Endodermal cell (in vitro differentiated cells): Measurements from ENCODE around the gene PPP1R3E. TPM values are rescaled to one million over a fixed set of nuclear protein-coding genes. Genes with fewer than 3 reads are reported as not detected.
A peak's percentile ranks its signal among the peaks of the same experiment; 100 is the strongest.

Experiments used
- DNase-seq: peaks from one replicate; pipeline ENCODE4 v3.0.0-alpha.2; 2017
- H3K27ac ChIP-seq: 2 replicates; pipeline ENCODE4 v1.5.1; 2013; ENCODE audit warnings: mild to moderate bottlenecking, low read depth, low read length, moderate library complexity
- H3K27me3 ChIP-seq: 2 replicates; pipeline ENCODE4 v1.6.1; 2013; ENCODE audit warnings: mild to moderate bottlenecking, low read length, moderate library complexity; ENCODE audit not compliant: insufficient read depth, control insufficient read depth, poor library complexity, severe bottlenecking
- H3K36me3 ChIP-seq: 2 replicates; pipeline ENCODE4 v1.7.0; 2013; ENCODE audit warnings: mild to moderate bottlenecking, low read length, moderate library complexity; ENCODE audit not compliant: control insufficient read depth, insufficient read depth
- H3K4me1 ChIP-seq: one replicate; pipeline ENCODE4 v1.7.0; 2013; ENCODE audit warnings: low read length; ENCODE audit not compliant: control insufficient read depth, insufficient read depth
- H3K4me3 ChIP-seq: 2 replicates; pipeline ENCODE4 v1.5.1; 2013; ENCODE audit warnings: mild to moderate bottlenecking, low read length, moderate library complexity
- H3K9ac ChIP-seq: 2 replicates; pipeline ENCODE4 v1.6.1; 2013; ENCODE audit warnings: mild to moderate bottlenecking, low read length, moderate library complexity; ENCODE audit not compliant: poor library complexity, severe bottlenecking; ENCODE audit errors: extremely low read depth
- H3K9me3 ChIP-seq: 2 replicates; pipeline ENCODE4 v1.6.1; 2013; ENCODE audit warnings: mild to moderate bottlenecking, low read length, moderate library complexity; ENCODE audit not compliant: control insufficient read depth
- H3K27ac Mint-ChIP-seq: 2 replicates; pipeline ENCODE4 v1.8.0; 2020; ENCODE audit warnings: mixed read lengths
- H3K27me3 Mint-ChIP-seq: 2 replicates; pipeline ENCODE4 v1.8.0; 2021; ENCODE audit warnings: mild to moderate bottlenecking, mixed read lengths; ENCODE audit not compliant: insufficient read depth
- H3K36me3 Mint-ChIP-seq: 2 replicates; pipeline ENCODE4 v1.8.0; 2020; ENCODE audit warnings: low read depth, mixed read lengths
- H3K4me1 Mint-ChIP-seq: 2 replicates; pipeline ENCODE4 v1.8.0; 2020; ENCODE audit warnings: mixed read lengths
- H3K4me3 Mint-ChIP-seq: 2 replicates; pipeline ENCODE4 v1.8.0; 2020; ENCODE audit warnings: mild to moderate bottlenecking, moderate library complexity, mixed read lengths
- H3K9me3 Mint-ChIP-seq: 2 replicates; pipeline ENCODE4 v1.8.0; 2020; ENCODE audit warnings: mild to moderate bottlenecking, mixed read lengths
- CTCF ChIP-seq: fragments of 200-600 bp; sonication (generic); conservative IDR thresholded peaks from 2 replicates; pipeline ENCODE4 v1.5.0; 2021; ENCODE audit warnings: antibody characterized with exemption, mild to moderate bottlenecking
- whole genome bisulfite sequencing, 2 experiments: methylation state at CpG; one replicate each; pipeline versions ENCODE4 v1.1.5 to v1.1.7; 2013; ENCODE audit warnings: missing lambda C conversion rate in 2 of 2, mixed read lengths in 1 of 2; ENCODE audit not compliant: insufficient coverage in 1 of 2, insufficient read length in 1 of 2; 5-methylcytosine and 5-hydroxymethylcytosine counted together
- total RNA-seq, 2 donors: library from RNA; stranded (reverse); fragmentation: NEBNext Ultra II Directional in 1 of 2; extraction: Animal tissue kit (Norgen Biotek cat#: 25700) in 1 of 2; gene quantifications; 2 replicates in 1 of 2; 3 replicates in 1 of 2; pipeline ENCODE4 v1.2.1, GENCODE V29; 2021

Gene PPP1R3E
- total RNA-seq, 2 donors from 2014 or later: 5.7 to 6.5 TPM

GRCh38 chr14:23319746-23320583, 17.3 kb upstream of the PPP1R3E start:
- Histone ChIP-seq H3K36me3 (peaks cover 40% of the 10 kb centered on the region), H3K9me3 (no peaks in the 10 kb centered on the region), H3K4me1 (peaks cover 6% of the 10 kb centered on the region), H3K9ac (peak overlapping the region; percentile 52), H3K27me3 (no peaks in the 10 kb centered on the region), H3K4me3 (peak overlapping the region; percentile 76), H3K27ac (peak overlapping the region; percentile 85)
- Mint-ChIP-seq H3K4me1 (peaks cover 10% of the 10 kb centered on the region), H3K27ac (peak overlapping the region; percentile 98), H3K9me3 (no peaks in the 10 kb centered on the region), H3K27me3 (no peaks in the 10 kb centered on the region), H3K36me3 (peaks cover 45% of the 10 kb centered on the region), H3K4me3 (peak overlapping the region; percentile 98)
- peak; percentile 48 for DNase-seq
- WGBS, 2 experiments: 94 to 98% methylated on average over 7 to 17 of the region's 17 CpGs
- no peak for TF ChIP-seq CTCF

- Histone ChIP-seq H3K9me3 (no peaks in the 10 kb centered on the region), H3K27me3 (no peaks in the 10 kb centered on the region), H3K9ac (no peak overlapping the region), H3K4me1 (peaks cover 2% of the 10 kb centered on the region), H3K4me3 (no peak overlapping the region), H3K36me3 (peaks cover 37% of the 10 kb centered on the region), H3K27ac (no peak overlapping the region)
- TF ChIP-seq CTCF: no peak
- Mint-ChIP-seq H3K9me3 (no peaks in the 10 kb centered on the region), H3K27ac (no peak overlapping the region), H3K4me3 (no peak overlapping the region), H3K4me1 (peaks cover 1% of the 10 kb centered on the region), H3K27me3 (no peaks in the 10 kb centered on the region), H3K36me3 (peaks cover 38% of the 10 kb centered on the region)
- no peak for DNase-seq
- WGBS, 2 experiments: 86 to 96% methylated on average over 4 of the region's 5 CpGs
Measured at GRCh38 chr14:23316300-23316699, 13.6 kb upstream of the PPP1R3E start.

- H3K27ac ChIP-seq: no peak overlapping the region
- H3K9me3 ChIP-seq: no peaks in the 10 kb centered on the region
- TF ChIP-seq CTCF: no peak
- no peak overlapping the region for H3K4me3 Mint-ChIP-seq
- no peak overlapping the region for H3K27ac Mint-ChIP-seq
- peaks cover 15% of the 10 kb centered on the region for H3K4me1 Mint-ChIP-seq
- H3K36me3 ChIP-seq: peaks cover 57% of the 10 kb centered on the region
- H3K27me3 Mint-ChIP-seq: no peaks in the 10 kb centered on the region
- H3K9me3 Mint-ChIP-seq: no peaks in the 10 kb centered on the region
- no peak overlapping the region for H3K9ac ChIP-seq
- H3K4me1 ChIP-seq: peaks cover 4% of the 10 kb centered on the region
- 86% methylated on average over 1 of the region's 1 CpG; no CpG with 5 or more reads in 1 of the 2 experiments for WGBS, 2 experiments
- DNase-seq: no peak
- no peaks in the 10 kb centered on the region for H3K27me3 ChIP-seq
- peaks cover 53% of the 10 kb centered on the region for H3K36me3 Mint-ChIP-seq
- H3K4me3 ChIP-seq: no peak overlapping the region
Measured at GRCh38 chr14:23310546-23310945, 7.9 kb upstream of the PPP1R3E start.
